ENCODE measurements around the gene KIF5C. TPM values are rescaled to one million over a fixed set of nuclear protein-coding genes. Genes with fewer than 3 reads are reported as not detected.

The KIF5C gene
- total RNA-seq, 1 donor: under 0.01 TPM

GRCh38 chr2:148887350-148888002 lies 12.4 kb downstream of the KIF5C start:
- peak in 1 of 3 donors; percentile 17 for DNase-seq (ENCODE audit: low read depth in 2 of 3, low spot score in 2 of 3)

GRCh38 chr2:148888003-148888501 lies 13.0 kb downstream of the KIF5C start:
- DNase-seq (ENCODE audit: low read depth in 2 of 3, low spot score in 2 of 3): peak in 1 of 3 donors; percentile 19

- DNase-seq (ENCODE audit: low read depth in 2 of 3, low spot score in 2 of 3): no peak
These were observed 14.0 kb downstream of the KIF5C start for GRCh38 chr2:148888986-148889385.

GRCh38 chr2:148893906-148894305 lies 18.9 kb downstream of the KIF5C start:
- DNase-seq (ENCODE audit: low read depth in 2 of 3, low spot score in 2 of 3): no peak

GRCh38 chr2:148896136-148896535 lies 21.1 kb downstream of the KIF5C start:
- no peak for DNase-seq (ENCODE audit: low read depth in 2 of 3, low spot score in 2 of 3)

- DNase-seq (ENCODE audit: low read depth in 2 of 3, low spot score in 2 of 3): no peak
These were observed 24.8 kb downstream of the KIF5C start for GRCh38 chr2:148899638-148900318.

GRCh38 chr2:148900350-148900837 lies 25.4 kb downstream of the KIF5C start:
- DNase-seq (ENCODE audit: low read depth in 2 of 3, low spot score in 2 of 3): no peak

- DNase-seq (ENCODE audit: low read depth in 2 of 3, low spot score in 2 of 3): no peak
These were observed 26.1 kb downstream of the KIF5C start for GRCh38 chr2:148901142-148901541.

GRCh38 chr2:148902798-148903197 lies 27.8 kb downstream of the KIF5C start:
- DNase-seq (ENCODE audit: low read depth in 2 of 3, low spot score in 2 of 3): no peak

GRCh38 chr2:148903294-148903693 lies 28.3 kb downstream of the KIF5C start:
- no peak for DNase-seq (ENCODE audit: low read depth in 2 of 3, low spot score in 2 of 3)

GRCh38 chr2:148903979-148904378 lies 29.0 kb downstream of the KIF5C start:
- no peak for DNase-seq (ENCODE audit: low read depth in 2 of 3, low spot score in 2 of 3)

GRCh38 chr2:148906124-148906523 lies 31.1 kb downstream of the KIF5C start:
- no peak for DNase-seq (ENCODE audit: low read depth in 2 of 3, low spot score in 2 of 3)

- no peak for DNase-seq (ENCODE audit: low read depth in 2 of 3, low spot score in 2 of 3)
These were observed 32.2 kb downstream of the KIF5C start for GRCh38 chr2:148907085-148907785.

- DNase-seq (ENCODE audit: low read depth in 2 of 3, low spot score in 2 of 3): no peak
These were observed 34.1 kb downstream of the KIF5C start for GRCh38 chr2:148909114-148909513.

- DNase-seq (ENCODE audit: low read depth in 2 of 3, low spot score in 2 of 3): no peak
These were observed 38.0 kb downstream of the KIF5C start for GRCh38 chr2:148913061-148913460.

- DNase-seq (ENCODE audit: low read depth in 2 of 3, low spot score in 2 of 3): no peak
These were observed 38.5 kb downstream of the KIF5C start for GRCh38 chr2:148913492-148913891.

GRCh38 chr2:148914463-148914862 lies 39.4 kb downstream of the KIF5C start:
- DNase-seq (ENCODE audit: low read depth in 2 of 3, low spot score in 2 of 3): no peak

GRCh38 chr2:148917431-148917830 lies 42.4 kb downstream of the KIF5C start:
- DNase-seq (ENCODE audit: low read depth in 2 of 3, low spot score in 2 of 3): no peak

- DNase-seq (ENCODE audit: low read depth in 2 of 3, low spot score in 2 of 3): no peak
These were observed 43.5 kb downstream of the KIF5C start for GRCh38 chr2:148918554-148918953.

- no peak for DNase-seq (ENCODE audit: low read depth in 2 of 3, low spot score in 2 of 3)
These were observed 45.5 kb downstream of the KIF5C start for GRCh38 chr2:148920559-148920958.

GRCh38 chr2:148922062-148922461 lies 47.0 kb downstream of the KIF5C start:
- no peak for DNase-seq (ENCODE audit: low read depth in 2 of 3, low spot score in 2 of 3)

Measured in hematopoietic multipotent progenitor cell (in vitro differentiated cells).